H1 (cell line): ENCODE results near the gene PDZD4.

ENCODE experiments used
- ASH2L ChIP-seq: fragments of 200-600, 300-600 bp; sonication (generic); IDR thresholded peaks from one replicate; pipeline ENCODE4 v1.7.1; 2017; ENCODE audit warnings: low read length
- CHD1 ChIP-seq: IDR thresholded peaks from 2 replicates; pipeline ENCODE4 v1.6.1; 2012; ENCODE audit warnings: low read depth, low read length, improper control_type of control experiment
- EP300 ChIP-seq, 2 experiments: IDR thresholded peaks; 1 replicate in 1 of 2; 2 replicates in 1 of 2; pipeline ENCODE4 v1.6.1; 2011 to 2012; ENCODE audit warnings: low read depth in 2 of 2, low read length in 2 of 2, mild to moderate bottlenecking in 2 of 2, borderline replicate concordance in 1 of 2, inconsistent platforms in 1 of 2, moderate library complexity in 1 of 2
- EZH2 ChIP-seq: fragments of 200-600 bp; sonication (generic); IDR thresholded peaks from 2 replicates; pipeline ENCODE4 v1.7.1; 2012; ENCODE audit warnings: low read depth, mild to moderate bottlenecking, moderate library complexity, low read length, inconsistent platforms; ENCODE audit not compliant: severe bottlenecking
- GABPA ChIP-seq: IDR thresholded peaks from 2 replicates; pipeline ENCODE4 v1.6.1; 2011; ENCODE audit warnings: mild to moderate bottlenecking, low read length, moderate library complexity, borderline replicate concordance; ENCODE audit not compliant: insufficient read depth
- JUN ChIP-seq: IDR thresholded peaks from 2 replicates; pipeline ENCODE4 v1.6.1; 2011; ENCODE audit warnings: low read depth, mild to moderate bottlenecking, improper control_type of control experiment, low read length
- KDM1A ChIP-seq: fragments of 200-600, 300-600 bp; sonication (generic); IDR thresholded peaks from 2 replicates; pipeline ENCODE4 v1.7.1; 2016; ENCODE audit warnings: mild to moderate bottlenecking, low read length, borderline replicate concordance
- POLR2A ChIP-seq, 2 experiments: IDR thresholded peaks; 1 replicate in 1 of 2; 2 replicates in 1 of 2; pipeline ENCODE4 v1.6.1; 2011; ENCODE audit warnings: low read depth in 2 of 2, low read length in 2 of 2, mild to moderate bottlenecking in 2 of 2; ENCODE audit errors: control extremely low read depth in 1 of 2
- SIX5 ChIP-seq: IDR thresholded peaks from 2 replicates; pipeline ENCODE4 v1.6.1; 2011; ENCODE audit warnings: mild to moderate bottlenecking, low read depth, low read length
- TF ChIP-seq, protein P1 (sequence below), 3 experiments: IDR thresholded peaks; 1 replicate in 2 of 3; 2 replicates in 1 of 3; pipeline versions ENCODE4 v1.5.1 to v1.6.1; 2011; ENCODE audit warnings: low read length in 3 of 3, mild to moderate bottlenecking in 3 of 3, inconsistent platforms in 2 of 3, low read depth in 1 of 3, moderate library complexity in 1 of 3; ENCODE audit not compliant: insufficient read depth in 1 of 3; ENCODE audit errors: control extremely low read depth in 1 of 3
- TF ChIP-seq, protein P2 (sequence below): IDR thresholded peaks from 2 replicates; pipeline ENCODE4 v1.6.1; 2012; ENCODE audit warnings: inconsistent platforms
- TF ChIP-seq, protein P3 (sequence below): IDR thresholded peaks from 2 replicates; pipeline ENCODE4 v1.6.1; 2011; ENCODE audit warnings: low read depth, mild to moderate bottlenecking, low read length; ENCODE audit not compliant: insufficient read depth
- TF ChIP-seq, protein P4 (sequence below): IDR thresholded peaks from 2 replicates; pipeline ENCODE4 v1.6.1; 2012; ENCODE audit warnings: low read length, inconsistent platforms

DNA sequence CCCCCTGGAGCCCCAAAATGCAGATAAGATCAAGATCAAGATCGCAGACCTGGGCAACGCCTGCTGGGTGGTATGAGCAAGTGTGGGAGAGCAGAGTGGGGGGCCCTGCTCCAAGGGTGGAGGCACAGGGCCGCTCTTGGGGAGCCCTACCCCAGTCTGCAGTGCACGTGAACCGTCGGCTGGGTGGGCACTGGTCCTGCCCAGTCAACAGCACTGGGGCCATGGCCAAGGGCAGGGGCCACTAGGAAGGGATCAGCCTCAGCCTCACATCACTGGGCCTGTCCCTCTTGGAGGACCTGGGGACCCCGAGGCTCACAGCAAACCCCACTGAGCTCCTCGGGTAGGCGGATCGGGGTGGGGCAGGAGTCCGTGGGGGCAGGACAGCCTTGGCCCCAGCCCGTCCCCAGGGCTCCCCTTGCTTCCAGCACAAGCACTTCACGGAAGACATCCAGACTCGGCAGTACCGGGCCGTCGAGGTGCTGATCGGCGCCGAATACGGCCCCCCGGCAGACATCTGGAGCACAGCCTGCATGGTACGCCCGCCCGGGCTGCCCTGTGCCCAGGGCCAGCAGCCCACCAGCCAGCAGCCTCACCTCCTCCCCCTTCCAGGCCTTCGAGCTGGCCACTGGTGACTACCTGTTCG, 45.9 kb downstream of the PDZD4 start:
- TF ChIP-seq JUN = no peak
- TF ChIP-seq, protein P1, sequence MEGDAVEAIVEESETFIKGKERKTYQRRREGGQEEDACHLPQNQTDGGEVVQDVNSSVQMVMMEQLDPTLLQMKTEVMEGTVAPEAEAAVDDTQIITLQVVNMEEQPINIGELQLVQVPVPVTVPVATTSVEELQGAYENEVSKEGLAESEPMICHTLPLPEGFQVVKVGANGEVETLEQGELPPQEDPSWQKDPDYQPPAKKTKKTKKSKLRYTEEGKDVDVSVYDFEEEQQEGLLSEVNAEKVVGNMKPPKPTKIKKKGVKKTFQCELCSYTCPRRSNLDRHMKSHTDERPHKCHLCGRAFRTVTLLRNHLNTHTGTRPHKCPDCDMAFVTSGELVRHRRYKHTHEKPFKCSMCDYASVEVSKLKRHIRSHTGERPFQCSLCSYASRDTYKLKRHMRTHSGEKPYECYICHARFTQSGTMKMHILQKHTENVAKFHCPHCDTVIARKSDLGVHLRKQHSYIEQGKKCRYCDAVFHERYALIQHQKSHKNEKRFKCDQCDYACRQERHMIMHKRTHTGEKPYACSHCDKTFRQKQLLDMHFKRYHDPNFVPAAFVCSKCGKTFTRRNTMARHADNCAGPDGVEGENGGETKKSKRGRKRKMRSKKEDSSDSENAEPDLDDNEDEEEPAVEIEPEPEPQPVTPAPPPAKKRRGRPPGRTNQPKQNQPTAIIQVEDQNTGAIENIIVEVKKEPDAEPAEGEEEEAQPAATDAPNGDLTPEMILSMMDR (IDR thresholded peaks at IDR 0.05; ENCODE audit: control extremely low read depth in 1 of 3, insufficient read depth in 1 of 3, low read depth in 1 of 3, low read length in 3 of 3) = no peak
- no peak for TF ChIP-seq GABPA
- TF ChIP-seq, protein P2, sequence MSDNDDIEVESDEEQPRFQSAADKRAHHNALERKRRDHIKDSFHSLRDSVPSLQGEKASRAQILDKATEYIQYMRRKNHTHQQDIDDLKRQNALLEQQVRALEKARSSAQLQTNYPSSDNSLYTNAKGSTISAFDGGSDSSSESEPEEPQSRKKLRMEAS = no peak
- TF ChIP-seq, protein P3, sequence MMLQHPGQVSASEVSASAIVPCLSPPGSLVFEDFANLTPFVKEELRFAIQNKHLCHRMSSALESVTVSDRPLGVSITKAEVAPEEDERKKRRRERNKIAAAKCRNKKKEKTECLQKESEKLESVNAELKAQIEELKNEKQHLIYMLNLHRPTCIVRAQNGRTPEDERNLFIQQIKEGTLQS = no peak
- no peak for TF ChIP-seq KDM1A
- no peak for TF ChIP-seq EP300 (IDR thresholded peaks at IDR 0.05; ENCODE audit: borderline replicate concordance in 1 of 2, low read depth in 2 of 2, low read length in 2 of 2)
- TF ChIP-seq EZH2 = no peak
- TF ChIP-seq POLR2A (IDR thresholded peaks at IDR 0.05; ENCODE audit: control extremely low read depth in 1 of 2, low read depth in 2 of 2, low read length in 2 of 2) = no peak
- no peak for TF ChIP-seq ASH2L
- no peak for TF ChIP-seq CHD1
- no peak for TF ChIP-seq SIX5
- TF ChIP-seq, protein P4, sequence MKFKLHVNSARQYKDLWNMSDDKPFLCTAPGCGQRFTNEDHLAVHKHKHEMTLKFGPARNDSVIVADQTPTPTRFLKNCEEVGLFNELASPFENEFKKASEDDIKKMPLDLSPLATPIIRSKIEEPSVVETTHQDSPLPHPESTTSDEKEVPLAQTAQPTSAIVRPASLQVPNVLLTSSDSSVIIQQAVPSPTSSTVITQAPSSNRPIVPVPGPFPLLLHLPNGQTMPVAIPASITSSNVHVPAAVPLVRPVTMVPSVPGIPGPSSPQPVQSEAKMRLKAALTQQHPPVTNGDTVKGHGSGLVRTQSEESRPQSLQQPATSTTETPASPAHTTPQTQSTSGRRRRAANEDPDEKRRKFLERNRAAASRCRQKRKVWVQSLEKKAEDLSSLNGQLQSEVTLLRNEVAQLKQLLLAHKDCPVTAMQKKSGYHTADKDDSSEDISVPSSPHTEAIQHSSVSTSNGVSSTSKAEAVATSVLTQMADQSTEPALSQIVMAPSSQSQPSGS = no peak
